HCT116 (cell line): ENCODE results near the gene CLP1. TPM values are rescaled to one million over a fixed set of nuclear protein-coding genes. Genes with fewer than 3 reads are reported as not detected.

Experiments used
- ATAC-seq: fragments of 200-7000 bp; cut with Tn5 transposase; 2 replicates; pipeline ENCODE4 v1.9.1; 2020; ENCODE audit warnings: mild to moderate bottlenecking, moderate library complexity
- BruUV-seq: library from RNA; stranded (reverse); fragments of 400-500 nt; replicated peaks from 2 replicates; lab custom pipeline; 2021; lab: Mats Ljungman, UMichigan
- CTCF ChIA-PET: fragments of 300-600 bp; sonication (Branson Sonifier 250); formaldehyde crosslinking; loops from one replicate; lab custom pipeline; 2021; ENCODE audit warnings: antibody characterized with exemption; lab: Charles Lee
- POLR2A ChIA-PET: fragments of 300-600, 350-600 bp; sonication (Branson Sonifier 250); formaldehyde crosslinking; loops from one replicate; lab custom pipeline; 2021; ENCODE audit warnings: antibody characterized with exemption; lab: Charles Lee
- RAD21 ChIA-PET, 2 experiments: fragments of 300-600 bp; sonication (Branson Sonifier 250); formaldehyde crosslinking; loops; one replicate each; lab custom pipeline; 2023; ENCODE audit warnings: low total read pairs in 2 of 2; ENCODE audit not compliant: uncharacterized antibody in 2 of 2, unreplicated experiment in 2 of 2, low non-redundant PET in 1 of 2; lab: Charles Lee
- DNase-seq: peaks from one replicate; pipeline ENCODE4 v3.0.0-alpha.2; 2010; ENCODE audit warnings: low read depth, low spot score
- H2AFZ ChIP-seq: fragments of 200-600 bp; shearing (Covaris generic), sonication (generic); 2 replicates; pipeline ENCODE4 v1.6.1; 2017; ENCODE audit warnings: low read depth, mixed run types, mixed read lengths, antibody characterized with exemption, low read length; ENCODE audit not compliant: poor library complexity, severe bottlenecking
- H3K27ac ChIP-seq: 2 replicates; pipeline ENCODE4 v1.5.1; 2012; ENCODE audit warnings: low read depth, low read length
- H3K27me3 ChIP-seq: fragments of 200-600 bp; sonication (generic); 2 replicates; pipeline ENCODE4 v1.6.1; 2016; ENCODE audit warnings: mixed run types, low read length, mixed read lengths; ENCODE audit not compliant: insufficient read depth
- H3K36me3 ChIP-seq, 2 experiments: fragments of 200-500 bp in 1 of 2; fragments of 200-600 bp in 1 of 2; sonication (Bioruptor generic) in 1 of 2; sonication (generic) in 1 of 2; 2 replicates each; pipeline versions ENCODE4 v1.5.1 to v1.6.1; 2014 to 2016; ENCODE audit warnings: low read length in 2 of 2, inconsistent platforms in 1 of 2, mixed read lengths in 1 of 2, mixed run types in 1 of 2; ENCODE audit not compliant: insufficient read depth in 2 of 2, control insufficient read depth in 1 of 2
- H3K4me1 ChIP-seq, 2 experiments: fragments of 200-600 bp in 1 of 2; sonication (generic) in 1 of 2; 2 replicates each; pipeline versions ENCODE4 v1.5.1 to v1.6.1; 2012 to 2017; ENCODE audit warnings: low read length in 2 of 2, inconsistent platforms in 1 of 2, mild to moderate bottlenecking in 1 of 2, mixed read lengths in 1 of 2, mixed run types in 1 of 2, moderate library complexity in 1 of 2; ENCODE audit not compliant: insufficient read depth in 2 of 2, control insufficient read depth in 1 of 2
- H3K4me2 ChIP-seq: fragments of 200-600 bp; sonication (generic); 2 replicates; pipeline ENCODE4 v1.6.1; 2017; ENCODE audit warnings: mixed run types, low read length, mixed read lengths
- H3K4me3 ChIP-seq, 2 experiments: fragments of 200-600 bp in 1 of 2; sonication (generic) in 1 of 2; replicated peaks in 1 of 2; 2 replicates each; pipeline ENCODE4 v1.5.1; 2011 to 2016; ENCODE audit warnings: low read length in 2 of 2, control low read depth in 1 of 2, low read depth in 1 of 2, mild to moderate bottlenecking in 1 of 2, mixed read lengths in 1 of 2, mixed run types in 1 of 2
- H3K79me2 ChIP-seq: fragments of 200-600 bp; sonication (generic); 2 replicates; pipeline ENCODE4 v1.6.1; 2017; ENCODE audit warnings: mild to moderate bottlenecking, mixed run types, low read length, moderate library complexity, mixed read lengths; ENCODE audit not compliant: insufficient read depth
- H3K9ac ChIP-seq: fragments of 200-600 bp; sonication (generic); 2 replicates; pipeline ENCODE4 v1.6.1; 2016; ENCODE audit warnings: low read length, mixed read lengths
- H3K9me2 ChIP-seq: fragments of 200-600 bp; sonication (generic), shearing (Covaris generic); 2 replicates; pipeline ENCODE4 v1.6.1; 2017; ENCODE audit warnings: mixed run types, mild to moderate bottlenecking, moderate library complexity; ENCODE audit not compliant: insufficient read depth
- H3K9me3 ChIP-seq, 2 experiments: fragments of 200-500 bp in 1 of 2; fragments of 200-600 bp in 1 of 2; sonication (Bioruptor generic) in 1 of 2; sonication (generic) in 1 of 2; 2 replicates each; pipeline ENCODE4 v1.6.1; 2014 to 2017; ENCODE audit warnings: low read length in 2 of 2, mixed read lengths in 2 of 2, inconsistent platforms in 1 of 2, low read depth in 1 of 2, mild to moderate bottlenecking in 1 of 2, mixed run types in 1 of 2, moderate library complexity in 1 of 2; ENCODE audit not compliant: control insufficient read depth in 1 of 2, insufficient read depth in 1 of 2
- H4K20me1 ChIP-seq: fragments of 200-600 bp; sonication (generic), shearing (Covaris generic); 2 replicates; pipeline ENCODE4 v1.6.1; 2017; ENCODE audit warnings: mixed run types, mild to moderate bottlenecking, moderate library complexity; ENCODE audit not compliant: insufficient read depth
- CBX3 ChIP-seq: IDR thresholded peaks from 2 replicates; pipeline ENCODE4 v1.6.1; 2012; ENCODE audit warnings: low read depth
- ELF1 ChIP-seq: IDR thresholded peaks from 2 replicates; pipeline ENCODE4 v1.6.1; 2012; ENCODE audit warnings: low read depth, borderline replicate concordance
- EZH2 ChIP-seq: fragments of 200-600 bp; sonication (generic); IDR thresholded peaks from 2 replicates; pipeline ENCODE4 v1.6.1; 2017; ENCODE audit warnings: antibody characterized with exemption, mixed run types
- EZH2phosphoT487 ChIP-seq: fragments of 200-600 bp; IDR thresholded peaks from 2 replicates; pipeline ENCODE4 v1.6.1; 2018; ENCODE audit warnings: antibody characterized with exemption, borderline replicate concordance
- FOSL1 ChIP-seq: IDR thresholded peaks from 2 replicates; pipeline ENCODE4 v1.6.1; 2012; ENCODE audit warnings: low read depth
- JUND ChIP-seq: IDR thresholded peaks from 2 replicates; pipeline ENCODE4 v1.6.1; 2012
- POLR2A ChIP-seq: IDR thresholded peaks from 2 replicates; pipeline ENCODE4 v1.7.0; 2011; ENCODE audit warnings: borderline replicate concordance; ENCODE audit not compliant: insufficient read depth, insufficient read length; ENCODE audit errors: extremely low read depth
- POLR2AphosphoS5 ChIP-seq: IDR thresholded peaks from 2 replicates; pipeline ENCODE4 v1.6.1; 2011; ENCODE audit warnings: mild to moderate bottlenecking, low read depth, low read length, moderate library complexity
- SIN3A ChIP-seq: IDR thresholded peaks from 2 replicates; pipeline ENCODE4 v1.6.1; 2012; ENCODE audit warnings: low read depth
- SP1 ChIP-seq: IDR thresholded peaks from 2 replicates; pipeline ENCODE4 v1.6.1; 2012; ENCODE audit warnings: low read depth
- YY1 ChIP-seq: IDR thresholded peaks from 2 replicates; pipeline ENCODE4 v1.6.1; 2011; ENCODE audit warnings: low read length, low read depth, moderate library complexity, mild to moderate bottlenecking; ENCODE audit not compliant: insufficient replicate concordance; ENCODE audit errors: extremely low read depth
- ZFX ChIP-seq: fragments of 450-650 bp; IDR thresholded peaks from 2 replicates; pipeline ENCODE4 v1.6.1; 2017
- ZNF274 ChIP-seq: fragments of 200-500 bp; sonication (Bioruptor generic); IDR thresholded peaks from 2 replicates; pipeline ENCODE4 v1.6.1; 2014; ENCODE audit warnings: mild to moderate bottlenecking, low read depth, low read length, inconsistent platforms
- intact Hi-C: fragments of 100-400 bp; cut with micrococcal nuclease; formaldehyde crosslinking; loops from 2 replicates; pipeline ENCODE4 v1.10.0; 2022
- total RNA-seq: library from RNA; stranded (reverse); gene quantifications from one replicate; pipeline ENCODE4 v1.2.1, GENCODE V29; 2021; ENCODE audit not compliant: unreplicated experiment
- TF ChIP-seq, protein P1 (sequence below): IDR thresholded peaks from 2 replicates; pipeline ENCODE4 v1.6.1; 2012; ENCODE audit warnings: low read depth

The CLP1 gene
- total RNA-seq, 1 experiment from 2014 or later = 17.7 TPM

DNA sequence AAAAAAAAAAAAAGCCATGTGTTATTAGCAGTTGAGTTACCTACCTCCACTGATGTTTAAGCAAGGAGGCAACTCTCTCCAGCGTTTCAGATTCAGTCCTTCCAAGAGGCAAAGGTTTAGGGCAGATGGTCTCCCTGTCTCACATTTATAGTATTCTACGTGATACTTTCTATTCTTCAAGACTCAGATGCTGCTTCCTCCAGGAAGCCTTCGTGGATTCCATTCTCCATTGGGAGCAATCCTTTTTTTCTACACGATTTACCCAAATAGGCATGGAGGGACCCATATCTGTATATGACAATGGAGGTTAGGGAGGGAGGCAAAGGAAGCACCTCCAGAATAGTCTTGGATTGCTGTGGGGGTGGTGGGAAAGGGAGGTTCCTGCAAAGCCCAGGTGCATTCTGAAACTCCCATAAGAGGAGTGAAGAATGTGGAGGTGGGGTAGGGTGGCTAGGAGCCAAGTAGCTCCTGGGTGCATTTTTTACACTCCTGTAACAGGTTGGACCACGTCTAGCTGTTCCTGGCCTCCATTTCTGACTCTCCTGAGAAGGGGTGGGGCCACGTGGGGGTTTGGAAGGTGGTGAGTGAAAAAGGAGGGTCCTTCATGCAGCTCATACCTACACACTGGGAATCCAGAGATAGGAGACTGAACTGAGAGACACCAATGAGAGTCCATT is 24.0 kb upstream of the CLP1 start:
- Histone ChIP-seq H3K27me3 (peaks cover 13% of the 10 kb centered on the region; the same call in 1 of the 2 replicates), H3K9me2 (no peaks in the 10 kb centered on the region), H3K36me3 (no peaks in the 10 kb centered on the region), H2AFZ (no peak overlapping the region), H3K9ac (no peak overlapping the region), H3K9me3 (no peaks in the 10 kb centered on the region), H3K27ac (no peak overlapping the region), H3K4me1 (peaks cover 0 to 17% of the 10 kb centered on the region in 2 experiments; a peak in 2 of 4 replicates), H3K4me2 (no peak overlapping the region), H3K79me2 (peaks cover 1% of the 10 kb centered on the region; the same call in 1 of the 2 replicates), H3K4me3 (no peak overlapping the region), H4K20me1 (no peaks in the 10 kb centered on the region)
- intact Hi-C loops = no loop called here
- no peak for DNase-seq
- BruUV-seq = no TSS peak
- ATAC-seq = no peak
- RAD21 ChIA-PET = no interaction called here
- POLR2A ChIA-PET = interaction anchor here (0.7 kb wide), 1 partner anchor 26 kb away, joined by 3 read pairs; no protein-coding TSS in a partner anchor
- CTCF ChIA-PET = interaction anchor here (0.7 kb wide), 1 partner anchor 11 kb away, joined by 3 read pairs; no protein-coding TSS in a partner anchor
- TF ChIP-seq YY1 (no peak), FOSL1 (no peak), POLR2AphosphoS5 (no peak), JUND (no peak), CBX3 (no peak), SP1 (no peak), ZNF274 (no peak), EZH2phosphoT487 (no peak), EZH2 (no peak), SIN3A (no peak), ELF1 (no peak), ZFX (no peak), POLR2A (no peak)
- TF ChIP-seq, protein P1, sequence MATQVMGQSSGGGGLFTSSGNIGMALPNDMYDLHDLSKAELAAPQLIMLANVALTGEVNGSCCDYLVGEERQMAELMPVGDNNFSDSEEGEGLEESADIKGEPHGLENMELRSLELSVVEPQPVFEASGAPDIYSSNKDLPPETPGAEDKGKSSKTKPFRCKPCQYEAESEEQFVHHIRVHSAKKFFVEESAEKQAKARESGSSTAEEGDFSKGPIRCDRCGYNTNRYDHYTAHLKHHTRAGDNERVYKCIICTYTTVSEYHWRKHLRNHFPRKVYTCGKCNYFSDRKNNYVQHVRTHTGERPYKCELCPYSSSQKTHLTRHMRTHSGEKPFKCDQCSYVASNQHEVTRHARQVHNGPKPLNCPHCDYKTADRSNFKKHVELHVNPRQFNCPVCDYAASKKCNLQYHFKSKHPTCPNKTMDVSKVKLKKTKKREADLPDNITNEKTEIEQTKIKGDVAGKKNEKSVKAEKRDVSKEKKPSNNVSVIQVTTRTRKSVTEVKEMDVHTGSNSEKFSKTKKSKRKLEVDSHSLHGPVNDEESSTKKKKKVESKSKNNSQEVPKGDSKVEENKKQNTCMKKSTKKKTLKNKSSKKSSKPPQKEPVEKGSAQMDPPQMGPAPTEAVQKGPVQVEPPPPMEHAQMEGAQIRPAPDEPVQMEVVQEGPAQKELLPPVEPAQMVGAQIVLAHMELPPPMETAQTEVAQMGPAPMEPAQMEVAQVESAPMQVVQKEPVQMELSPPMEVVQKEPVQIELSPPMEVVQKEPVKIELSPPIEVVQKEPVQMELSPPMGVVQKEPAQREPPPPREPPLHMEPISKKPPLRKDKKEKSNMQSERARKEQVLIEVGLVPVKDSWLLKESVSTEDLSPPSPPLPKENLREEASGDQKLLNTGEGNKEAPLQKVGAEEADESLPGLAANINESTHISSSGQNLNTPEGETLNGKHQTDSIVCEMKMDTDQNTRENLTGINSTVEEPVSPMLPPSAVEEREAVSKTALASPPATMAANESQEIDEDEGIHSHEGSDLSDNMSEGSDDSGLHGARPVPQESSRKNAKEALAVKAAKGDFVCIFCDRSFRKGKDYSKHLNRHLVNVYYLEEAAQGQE = no peak
